BE2C (cell line): ENCODE results near the gene GPR62.

ENCODE experiments used
- DNase-seq: peaks from one replicate; pipeline ENCODE4 v3.0.0-alpha.2; 2020
- H3K27me3 ChIP-seq: fragments of 250-450 bp; sonication (Bioruptor Pico); 2 replicates; pipeline ENCODE4 v1.5.1; 2020; ENCODE audit warnings: mild to moderate bottlenecking
- H3K36me3 ChIP-seq: fragments of 250-450 bp; sonication (Bioruptor Pico); 2 replicates; pipeline ENCODE4 v1.5.1; 2020; ENCODE audit warnings: mild to moderate bottlenecking
- H3K4me1 ChIP-seq: fragments of 250-450 bp; sonication (Bioruptor Pico); 2 replicates; pipeline ENCODE4 v1.5.1; 2020
- H3K4me3 ChIP-seq: 2 replicates; pipeline ENCODE4 v1.5.1; 2011; ENCODE audit warnings: low read depth, low read length
- H3K9me3 ChIP-seq: fragments of 250-450 bp; sonication (Bioruptor Pico); 2 replicates; pipeline ENCODE4 v1.5.1; 2020
- CTCF ChIP-seq: IDR thresholded peaks from 2 replicates; pipeline ENCODE4 v1.5.1; 2012; ENCODE audit warnings: mild to moderate bottlenecking, low read depth, low read length

GPR62 gene

DNA sequence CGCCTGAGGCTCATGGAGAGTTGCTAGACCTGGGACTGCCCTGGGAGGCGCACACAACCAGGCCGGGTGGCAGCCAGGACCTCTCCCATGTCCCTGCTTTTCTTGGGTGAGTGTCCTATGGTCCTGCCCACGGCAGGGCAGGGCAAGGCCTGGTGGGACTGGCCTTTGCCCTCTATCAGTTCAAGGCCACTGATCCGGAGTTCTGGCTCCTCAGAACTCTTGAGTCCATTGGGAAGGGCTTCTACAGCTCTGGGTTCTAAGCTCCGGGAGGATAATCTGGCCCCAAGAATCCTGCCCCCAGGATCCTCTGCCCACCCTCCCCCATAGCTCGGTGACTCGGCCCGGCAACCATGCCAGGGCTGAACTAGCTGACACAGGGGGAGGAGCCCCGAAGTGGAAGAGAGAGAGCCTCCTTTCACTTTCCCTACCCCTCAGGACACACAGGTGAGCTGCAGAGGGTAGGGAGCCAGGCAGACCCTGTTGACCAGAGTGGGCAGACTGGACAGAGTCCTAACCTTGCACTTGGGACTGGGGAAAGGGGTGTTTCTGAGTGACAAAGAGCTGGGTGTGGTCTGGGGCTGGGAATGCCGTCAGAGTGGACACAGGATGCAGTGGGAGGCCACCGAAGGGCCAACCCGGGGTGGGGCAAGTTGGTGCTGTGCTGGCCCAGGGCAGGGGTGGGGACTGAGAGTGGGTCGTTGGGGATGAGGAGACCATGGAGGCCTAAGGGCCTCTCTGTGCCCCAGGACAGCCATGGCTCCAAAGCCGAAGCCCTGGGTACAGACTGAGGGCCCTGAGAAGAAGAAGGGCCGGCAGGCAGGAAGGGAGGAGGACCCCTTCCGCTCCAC is 12.4 kb upstream of the GPR62 start:
- no peak for TF ChIP-seq CTCF
- no peaks in the 10 kb centered on the region for H3K27me3 ChIP-seq
- no peak for DNase-seq
- H3K9me3 ChIP-seq = no peaks in the 10 kb centered on the region
- H3K36me3 ChIP-seq = peaks cover 3% of the 10 kb centered on the region; the same call in 1 of the 2 replicates
- H3K4me3 ChIP-seq = peak overlapping the region; percentile 51
- H3K4me1 ChIP-seq = no peaks in the 10 kb centered on the region; the same call in 1 of the 2 replicates

- no peaks in the 10 kb centered on the region for H3K27me3 ChIP-seq
- DNase-seq = no peak
- H3K4me3 ChIP-seq = no peak overlapping the region
- H3K9me3 ChIP-seq = no peaks in the 10 kb centered on the region
- H3K36me3 ChIP-seq = peaks cover 3% of the 10 kb centered on the region; the same call in 1 of the 2 replicates
- H3K4me1 ChIP-seq = no peaks in the 10 kb centered on the region; the same call in 1 of the 2 replicates
- TF ChIP-seq CTCF = no peak
Observed at GRCh38 chr3:51943451-51944391, 11.5 kb upstream of the GPR62 start.

- Histone ChIP-seq H3K9me3 (no peaks in the 10 kb centered on the region), H3K4me1 (no peaks in the 10 kb centered on the region; the same call in 1 of the 2 replicates), H3K27me3 (no peaks in the 10 kb centered on the region), H3K36me3 (no peaks in the 10 kb centered on the region), H3K4me3 (no peak overlapping the region)
- no peak for TF ChIP-seq CTCF
- DNase-seq = no peak
Observed at GRCh38 chr3:51944451-51945021, 10.6 kb upstream of the GPR62 start.

GRCh38 chr3:51945031-51945840 is 9.9 kb upstream of the GPR62 start:
- H3K4me1 ChIP-seq = no peaks in the 10 kb centered on the region
- TF ChIP-seq CTCF = no peak
- H3K36me3 ChIP-seq = no peaks in the 10 kb centered on the region
- no peak overlapping the region for H3K4me3 ChIP-seq
- DNase-seq = no peak
- H3K27me3 ChIP-seq = no peaks in the 10 kb centered on the region
- H3K9me3 ChIP-seq = no peaks in the 10 kb centered on the region

- no peaks in the 10 kb centered on the region for H3K4me1 ChIP-seq
- no peak for DNase-seq
- H3K27me3 ChIP-seq = no peaks in the 10 kb centered on the region
- H3K9me3 ChIP-seq = no peaks in the 10 kb centered on the region
- no peaks in the 10 kb centered on the region for H3K36me3 ChIP-seq
- no peak overlapping the region for H3K4me3 ChIP-seq
- no peak for TF ChIP-seq CTCF
Observed at GRCh38 chr3:51945926-51946705, 9.1 kb upstream of the GPR62 start.
